SK-N-DZ (cell line): Measurements from ENCODE around the gene NKAIN2.
"Not testable (repeated sequence)": the region's sequence is repeated elsewhere in the genome, so short reads cannot be mapped to it uniquely, and the experiment has no call there.

Experiments used
- DNase-seq: peaks from one replicate; pipeline ENCODE4 v3.0.0-alpha.2; 2015; ENCODE audit warnings: low spot score

NKAIN2 gene

GRCh38 chr6:124078169-124078568, 274.5 kb downstream of the NKAIN2 start:
- no peak for DNase-seq

GRCh38 chr6:124080483-124080882, 276.8 kb downstream of the NKAIN2 start:
- DNase-seq: no peak

GRCh38 chr6:124090491-124090890, 286.8 kb downstream of the NKAIN2 start:
- no peak for DNase-seq

- no peak for DNase-seq
These were observed 295.9 kb downstream of the NKAIN2 start for GRCh38 chr6:124099520-124099919.

- DNase-seq: no peak
These were observed 306.8 kb downstream of the NKAIN2 start for GRCh38 chr6:124110514-124110913.

- DNase-seq: no peak
These were observed 315.9 kb downstream of the NKAIN2 start for GRCh38 chr6:124119596-124119995.

GRCh38 chr6:124123617-124124209, 320.0 kb downstream of the NKAIN2 start:
- DNase-seq: no peak

- no peak for DNase-seq
These were observed 327.6 kb downstream of the NKAIN2 start for GRCh38 chr6:124131259-124131658.

GRCh38 chr6:124131779-124132178, 328.1 kb downstream of the NKAIN2 start:
- DNase-seq: no peak

GRCh38 chr6:124132256-124132655, 328.6 kb downstream of the NKAIN2 start:
- no peak for DNase-seq

GRCh38 chr6:124142852-124143251, 339.2 kb downstream of the NKAIN2 start:
- no peak for DNase-seq

- no peak for DNase-seq
These were observed 339.8 kb downstream of the NKAIN2 start for GRCh38 chr6:124143435-124143834.

- no peak for DNase-seq
These were observed 344.0 kb downstream of the NKAIN2 start for GRCh38 chr6:124147621-124148020.

GRCh38 chr6:124148236-124148957, 344.7 kb downstream of the NKAIN2 start:
- no peak for DNase-seq

GRCh38 chr6:124149646-124150045, 346.0 kb downstream of the NKAIN2 start:
- no peak for DNase-seq

GRCh38 chr6:124158024-124158423, 354.4 kb downstream of the NKAIN2 start:
- no peak for DNase-seq

- DNase-seq: no peak
These were observed 360.0 kb downstream of the NKAIN2 start for GRCh38 chr6:124163676-124164075.

GRCh38 chr6:124164343-124164742, 360.7 kb downstream of the NKAIN2 start:
- DNase-seq: no peak

GRCh38 chr6:124167249-124167648, 363.6 kb downstream of the NKAIN2 start:
- DNase-seq: not testable (repeated sequence)

- DNase-seq: no peak
These were observed 386.6 kb downstream of the NKAIN2 start for GRCh38 chr6:124190256-124190655.

- no peak for DNase-seq
These were observed 389.5 kb downstream of the NKAIN2 start for GRCh38 chr6:124193132-124193531.

GRCh38 chr6:124197148-124197547, 393.5 kb downstream of the NKAIN2 start:
- no peak for DNase-seq

GRCh38 chr6:124199286-124199685, 395.6 kb downstream of the NKAIN2 start:
- DNase-seq: no peak
